HG02610 (cell line): ENCODE data around the gene PGLYRP3.

Source experiments
- ATAC-seq: cut with Tn5 transposase; IDR thresholded peaks from one replicate; pipeline ENCODE4 v1.9.1; 2021; ENCODE audit warnings: mild to moderate bottlenecking, moderate library complexity; ENCODE audit not compliant: unreplicated experiment

The PGLYRP3 gene

GRCh38 chr1:153312570-153313186 lies at the start of gene PGLYRP3:
Gene PGLYRP3, minus strand, starts transcription at chr1:153312952. Its CDS starts 2,287 bp downstream, at chr1:153310665.
- ATAC-seq, result no peak

GRCh38 chr1:153362187-153362775 lies 49.5 kb upstream of the PGLYRP3 start:
- no peak for ATAC-seq

GRCh38 chr1:153361480-153362109 lies 48.8 kb upstream of the PGLYRP3 start:
- no peak for ATAC-seq

- ATAC-seq, result no peak
Measured at GRCh38 chr1:153360592-153361479, 48.1 kb upstream of the PGLYRP3 start.

- no peak for ATAC-seq
Measured at GRCh38 chr1:153360190-153360589, 47.4 kb upstream of the PGLYRP3 start.

- ATAC-seq, result no peak
Measured at GRCh38 chr1:153359241-153359640, 46.5 kb upstream of the PGLYRP3 start.

GRCh38 chr1:153358691-153358975 lies 45.9 kb upstream of the PGLYRP3 start:
- no peak for ATAC-seq

- no peak for ATAC-seq
Measured at GRCh38 chr1:153357853-153358690, 45.3 kb upstream of the PGLYRP3 start, which contains the start of gene S100A9. Gene S100A9, plus strand, starts transcription at chr1:153357854. Its CDS starts 430 bp downstream, at chr1:153358284.

GRCh38 chr1:153357076-153357852 lies 44.5 kb upstream of the PGLYRP3 start:
- ATAC-seq, result no peak

- ATAC-seq, result no peak
Measured at GRCh38 chr1:153356392-153357075, 43.8 kb upstream of the PGLYRP3 start.

- ATAC-seq, result no peak
Measured at GRCh38 chr1:153355445-153356071, 42.8 kb upstream of the PGLYRP3 start.

GRCh38 chr1:153354515-153355193 lies 41.9 kb upstream of the PGLYRP3 start:
- ATAC-seq, result no peak

- ATAC-seq, result no peak
Measured at GRCh38 chr1:153353226-153353947, 40.6 kb upstream of the PGLYRP3 start.

- no peak for ATAC-seq
Measured at GRCh38 chr1:153352523-153352922, 39.8 kb upstream of the PGLYRP3 start.

GRCh38 chr1:153350321-153350957 lies 37.7 kb upstream of the PGLYRP3 start:
- ATAC-seq, result no peak

- ATAC-seq, result no peak
Measured at GRCh38 chr1:153349363-153350320, 36.9 kb upstream of the PGLYRP3 start.
